H1 (cell line): ENCODE data around the gene MTO1. TPM values are rescaled to one million over a fixed set of nuclear protein-coding genes. Genes with fewer than 3 reads are reported as not detected.

ENCODE experiments used
- NANOG ChIP-seq: IDR thresholded peaks from 2 replicates; pipeline ENCODE4 v1.6.1; 2011; ENCODE audit warnings: low read length, low read depth, mild to moderate bottlenecking, inconsistent platforms; ENCODE audit not compliant: insufficient read depth, poor library complexity, severe bottlenecking
- POU5F1 ChIP-seq: IDR thresholded peaks from 2 replicates; pipeline ENCODE4 v1.6.1; 2011; ENCODE audit warnings: low read depth, mild to moderate bottlenecking, low read length, moderate library complexity
- RXRA ChIP-seq: IDR thresholded peaks from 2 replicates; pipeline ENCODE4 v1.6.1; 2011; ENCODE audit warnings: low read depth, mild to moderate bottlenecking, low read length, moderate library complexity; ENCODE audit not compliant: insufficient read depth
- SIRT6 ChIP-seq: IDR thresholded peaks from one replicate; pipeline ENCODE4 v1.7.1; 2012; ENCODE audit warnings: low read length, inconsistent platforms
- SIX5 ChIP-seq: IDR thresholded peaks from 2 replicates; pipeline ENCODE4 v1.6.1; 2011; ENCODE audit warnings: mild to moderate bottlenecking, low read depth, low read length
- polyA plus RNA-seq, 7 experiments: library from polyadenylated mRNA; depleted of rRNA in 3 of 7; stranded (reverse) in 5 of 7; unstranded in 2 of 7; fragments of >200 nt in 5 of 7; fragments of 200-250 nt in 2 of 7; gene quantifications; 1 replicate in 5 of 7; 2 replicates in 1 of 7; 4 replicates in 1 of 7; pipeline versions ENCODE4 v1.2.1 to v1.2.3, GENCODE V29; 2011 to 2013; ENCODE audit warnings: missing spikeins in 2 of 7, mixed read lengths in 2 of 7
- total RNA-seq: library from RNA; stranded (reverse); fragmentation: NEBNext Ultra II Directional; extraction: Animal tissue kit (Norgen Biotek cat#: 25700); gene quantifications from 2 replicates; pipeline ENCODE4 v1.2.1, GENCODE V29; 2021
- TF ChIP-seq, protein P1 (sequence below): fragments of 300-600 bp; sonication (generic); IDR thresholded peaks from 2 replicates; pipeline ENCODE4 v1.7.1; 2012; ENCODE audit warnings: low read length, moderate library complexity, mild to moderate bottlenecking, inconsistent platforms; ENCODE audit not compliant: insufficient replicate concordance
- TF ChIP-seq, protein P2 (sequence below): IDR thresholded peaks from 2 replicates; pipeline ENCODE4 v1.6.1; 2012; ENCODE audit warnings: inconsistent platforms
- TF ChIP-seq, protein P3 (sequence below), 3 experiments: IDR thresholded peaks; 1 replicate in 2 of 3; 2 replicates in 1 of 3; pipeline versions ENCODE4 v1.5.1 to v1.6.1; 2011; ENCODE audit warnings: low read length in 3 of 3, mild to moderate bottlenecking in 3 of 3, inconsistent platforms in 2 of 3, low read depth in 1 of 3, moderate library complexity in 1 of 3; ENCODE audit not compliant: insufficient read depth in 1 of 3; ENCODE audit errors: control extremely low read depth in 1 of 3

Gene MTO1
- total and polyA plus RNA-seq, 2 of the 8 experiments (the other 6 are each of a cell fraction or from before 2014, with no cell fraction given): 20.9 to 31.6 TPM

DNA sequence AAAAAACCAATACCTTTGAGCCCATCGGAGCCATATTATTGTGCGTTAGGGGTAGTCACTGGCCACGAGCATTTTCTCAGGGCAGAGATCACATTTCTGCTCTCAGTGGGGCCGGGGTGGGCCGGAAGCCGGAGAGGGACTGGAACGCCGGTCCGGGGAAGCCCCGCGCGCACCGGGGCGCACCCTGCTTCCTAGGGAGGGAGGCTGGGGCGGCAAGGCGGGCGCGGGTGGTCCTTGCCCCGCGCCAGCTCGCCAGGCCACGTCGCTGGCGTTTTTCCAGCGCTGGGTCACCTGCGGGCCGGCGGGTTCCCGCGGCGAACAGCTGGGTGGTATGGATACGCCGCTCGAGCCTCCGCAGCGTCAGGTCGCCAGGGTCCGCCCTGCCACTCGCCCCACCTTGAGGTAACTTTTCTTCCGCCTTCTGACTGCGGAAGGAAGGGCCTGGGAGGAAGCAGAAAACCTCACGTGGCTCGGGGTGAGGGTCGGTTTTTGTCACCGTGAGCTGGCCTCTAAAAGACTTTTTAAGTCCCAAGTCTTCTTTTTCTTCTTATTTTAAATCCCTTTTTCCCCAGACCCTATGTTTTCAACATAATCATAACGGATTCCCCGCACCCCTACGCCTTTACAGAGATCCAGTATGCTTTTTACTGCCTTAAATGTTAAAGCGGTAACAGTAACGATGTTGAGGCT is 62.0 kb downstream of the MTO1 start (continued):
- TF ChIP-seq, protein P1, sequence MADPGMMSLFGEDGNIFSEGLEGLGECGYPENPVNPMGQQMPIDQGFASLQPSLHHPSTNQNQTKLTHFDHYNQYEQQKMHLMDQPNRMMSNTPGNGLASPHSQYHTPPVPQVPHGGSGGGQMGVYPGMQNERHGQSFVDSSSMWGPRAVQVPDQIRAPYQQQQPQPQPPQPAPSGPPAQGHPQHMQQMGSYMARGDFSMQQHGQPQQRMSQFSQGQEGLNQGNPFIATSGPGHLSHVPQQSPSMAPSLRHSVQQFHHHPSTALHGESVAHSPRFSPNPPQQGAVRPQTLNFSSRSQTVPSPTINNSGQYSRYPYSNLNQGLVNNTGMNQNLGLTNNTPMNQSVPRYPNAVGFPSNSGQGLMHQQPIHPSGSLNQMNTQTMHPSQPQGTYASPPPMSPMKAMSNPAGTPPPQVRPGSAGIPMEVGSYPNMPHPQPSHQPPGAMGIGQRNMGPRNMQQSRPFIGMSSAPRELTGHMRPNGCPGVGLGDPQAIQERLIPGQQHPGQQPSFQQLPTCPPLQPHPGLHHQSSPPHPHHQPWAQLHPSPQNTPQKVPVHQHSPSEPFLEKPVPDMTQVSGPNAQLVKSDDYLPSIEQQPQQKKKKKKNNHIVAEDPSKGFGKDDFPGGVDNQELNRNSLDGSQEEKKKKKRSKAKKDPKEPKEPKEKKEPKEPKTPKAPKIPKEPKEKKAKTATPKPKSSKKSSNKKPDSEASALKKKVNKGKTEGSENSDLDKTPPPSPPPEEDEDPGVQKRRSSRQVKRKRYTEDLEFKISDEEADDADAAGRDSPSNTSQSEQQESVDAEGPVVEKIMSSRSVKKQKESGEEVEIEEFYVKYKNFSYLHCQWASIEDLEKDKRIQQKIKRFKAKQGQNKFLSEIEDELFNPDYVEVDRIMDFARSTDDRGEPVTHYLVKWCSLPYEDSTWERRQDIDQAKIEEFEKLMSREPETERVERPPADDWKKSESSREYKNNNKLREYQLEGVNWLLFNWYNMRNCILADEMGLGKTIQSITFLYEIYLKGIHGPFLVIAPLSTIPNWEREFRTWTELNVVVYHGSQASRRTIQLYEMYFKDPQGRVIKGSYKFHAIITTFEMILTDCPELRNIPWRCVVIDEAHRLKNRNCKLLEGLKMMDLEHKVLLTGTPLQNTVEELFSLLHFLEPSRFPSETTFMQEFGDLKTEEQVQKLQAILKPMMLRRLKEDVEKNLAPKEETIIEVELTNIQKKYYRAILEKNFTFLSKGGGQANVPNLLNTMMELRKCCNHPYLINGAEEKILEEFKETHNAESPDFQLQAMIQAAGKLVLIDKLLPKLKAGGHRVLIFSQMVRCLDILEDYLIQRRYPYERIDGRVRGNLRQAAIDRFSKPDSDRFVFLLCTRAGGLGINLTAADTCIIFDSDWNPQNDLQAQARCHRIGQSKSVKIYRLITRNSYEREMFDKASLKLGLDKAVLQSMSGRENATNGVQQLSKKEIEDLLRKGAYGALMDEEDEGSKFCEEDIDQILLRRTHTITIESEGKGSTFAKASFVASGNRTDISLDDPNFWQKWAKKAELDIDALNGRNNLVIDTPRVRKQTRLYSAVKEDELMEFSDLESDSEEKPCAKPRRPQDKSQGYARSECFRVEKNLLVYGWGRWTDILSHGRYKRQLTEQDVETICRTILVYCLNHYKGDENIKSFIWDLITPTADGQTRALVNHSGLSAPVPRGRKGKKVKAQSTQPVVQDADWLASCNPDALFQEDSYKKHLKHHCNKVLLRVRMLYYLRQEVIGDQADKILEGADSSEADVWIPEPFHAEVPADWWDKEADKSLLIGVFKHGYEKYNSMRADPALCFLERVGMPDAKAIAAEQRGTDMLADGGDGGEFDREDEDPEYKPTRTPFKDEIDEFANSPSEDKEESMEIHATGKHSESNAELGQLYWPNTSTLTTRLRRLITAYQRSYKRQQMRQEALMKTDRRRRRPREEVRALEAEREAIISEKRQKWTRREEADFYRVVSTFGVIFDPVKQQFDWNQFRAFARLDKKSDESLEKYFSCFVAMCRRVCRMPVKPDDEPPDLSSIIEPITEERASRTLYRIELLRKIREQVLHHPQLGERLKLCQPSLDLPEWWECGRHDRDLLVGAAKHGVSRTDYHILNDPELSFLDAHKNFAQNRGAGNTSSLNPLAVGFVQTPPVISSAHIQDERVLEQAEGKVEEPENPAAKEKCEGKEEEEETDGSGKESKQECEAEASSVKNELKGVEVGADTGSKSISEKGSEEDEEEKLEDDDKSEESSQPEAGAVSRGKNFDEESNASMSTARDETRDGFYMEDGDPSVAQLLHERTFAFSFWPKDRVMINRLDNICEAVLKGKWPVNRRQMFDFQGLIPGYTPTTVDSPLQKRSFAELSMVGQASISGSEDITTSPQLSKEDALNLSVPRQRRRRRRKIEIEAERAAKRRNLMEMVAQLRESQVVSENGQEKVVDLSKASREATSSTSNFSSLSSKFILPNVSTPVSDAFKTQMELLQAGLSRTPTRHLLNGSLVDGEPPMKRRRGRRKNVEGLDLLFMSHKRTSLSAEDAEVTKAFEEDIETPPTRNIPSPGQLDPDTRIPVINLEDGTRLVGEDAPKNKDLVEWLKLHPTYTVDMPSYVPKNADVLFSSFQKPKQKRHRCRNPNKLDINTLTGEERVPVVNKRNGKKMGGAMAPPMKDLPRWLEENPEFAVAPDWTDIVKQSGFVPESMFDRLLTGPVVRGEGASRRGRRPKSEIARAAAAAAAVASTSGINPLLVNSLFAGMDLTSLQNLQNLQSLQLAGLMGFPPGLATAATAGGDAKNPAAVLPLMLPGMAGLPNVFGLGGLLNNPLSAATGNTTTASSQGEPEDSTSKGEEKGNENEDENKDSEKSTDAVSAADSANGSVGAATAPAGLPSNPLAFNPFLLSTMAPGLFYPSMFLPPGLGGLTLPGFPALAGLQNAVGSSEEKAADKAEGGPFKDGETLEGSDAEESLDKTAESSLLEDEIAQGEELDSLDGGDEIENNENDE: no peak
- TF ChIP-seq SIX5: no peak
- TF ChIP-seq SIRT6: no peak
- no peak for TF ChIP-seq RXRA
- TF ChIP-seq, protein P2, sequence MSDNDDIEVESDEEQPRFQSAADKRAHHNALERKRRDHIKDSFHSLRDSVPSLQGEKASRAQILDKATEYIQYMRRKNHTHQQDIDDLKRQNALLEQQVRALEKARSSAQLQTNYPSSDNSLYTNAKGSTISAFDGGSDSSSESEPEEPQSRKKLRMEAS: peak; percentile 64
- no peak for TF ChIP-seq NANOG
- TF ChIP-seq, protein P3, sequence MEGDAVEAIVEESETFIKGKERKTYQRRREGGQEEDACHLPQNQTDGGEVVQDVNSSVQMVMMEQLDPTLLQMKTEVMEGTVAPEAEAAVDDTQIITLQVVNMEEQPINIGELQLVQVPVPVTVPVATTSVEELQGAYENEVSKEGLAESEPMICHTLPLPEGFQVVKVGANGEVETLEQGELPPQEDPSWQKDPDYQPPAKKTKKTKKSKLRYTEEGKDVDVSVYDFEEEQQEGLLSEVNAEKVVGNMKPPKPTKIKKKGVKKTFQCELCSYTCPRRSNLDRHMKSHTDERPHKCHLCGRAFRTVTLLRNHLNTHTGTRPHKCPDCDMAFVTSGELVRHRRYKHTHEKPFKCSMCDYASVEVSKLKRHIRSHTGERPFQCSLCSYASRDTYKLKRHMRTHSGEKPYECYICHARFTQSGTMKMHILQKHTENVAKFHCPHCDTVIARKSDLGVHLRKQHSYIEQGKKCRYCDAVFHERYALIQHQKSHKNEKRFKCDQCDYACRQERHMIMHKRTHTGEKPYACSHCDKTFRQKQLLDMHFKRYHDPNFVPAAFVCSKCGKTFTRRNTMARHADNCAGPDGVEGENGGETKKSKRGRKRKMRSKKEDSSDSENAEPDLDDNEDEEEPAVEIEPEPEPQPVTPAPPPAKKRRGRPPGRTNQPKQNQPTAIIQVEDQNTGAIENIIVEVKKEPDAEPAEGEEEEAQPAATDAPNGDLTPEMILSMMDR (IDR thresholded peaks at IDR 0.05; ENCODE audit: control extremely low read depth in 1 of 3, insufficient read depth in 1 of 3, low read depth in 1 of 3, low read length in 3 of 3): no peak
- TF ChIP-seq POU5F1: no peak
